COLO829 (cell line): ENCODE measurements around the gene NOXA1.

Source experiments
- DNase-seq: peaks from one replicate; pipeline ENCODE4 v3.0.0; 2012; ENCODE audit warnings: low spot score

The NOXA1 gene

GRCh38 chr9:137454597-137455358 is 31.6 kb downstream of the NOXA1 start:
- DNase-seq: no peak

GRCh38 chr9:137455359-137455991 is 32.3 kb downstream of the NOXA1 start:
- no peak for DNase-seq

- no peak for DNase-seq
These were observed 33.1 kb downstream of the NOXA1 start for GRCh38 chr9:137456061-137456863.

GRCh38 chr9:137456864-137457405 is 33.7 kb downstream of the NOXA1 start:
- DNase-seq: no peak

- no peak for DNase-seq
These were observed 34.4 kb downstream of the NOXA1 start for GRCh38 chr9:137457406-137458193.

- no peak for DNase-seq
These were observed 35.3 kb downstream of the NOXA1 start for GRCh38 chr9:137458194-137459151.

GRCh38 chr9:137459152-137459600 is 36.0 kb downstream of the NOXA1 start, which contains the start of gene NSMF:
Gene NSMF, minus strand, starts transcription at chr9:137459334. Its CDS starts 232 bp downstream, at chr9:137459102.
- peak; percentile 99 for DNase-seq

- DNase-seq: no peak
These were observed 36.6 kb downstream of the NOXA1 start for GRCh38 chr9:137459601-137460362.

GRCh38 chr9:137460363-137461315 is 37.4 kb downstream of the NOXA1 start:
- no peak for DNase-seq

GRCh38 chr9:137461316-137461662 is 38.1 kb downstream of the NOXA1 start:
- DNase-seq: no peak

GRCh38 chr9:137461663-137462395 is 38.6 kb downstream of the NOXA1 start:
- DNase-seq: peak; percentile 61

- no peak for DNase-seq
These were observed 39.3 kb downstream of the NOXA1 start for GRCh38 chr9:137462396-137462985.

- no peak for DNase-seq
These were observed 40.1 kb downstream of the NOXA1 start for GRCh38 chr9:137462986-137463930.

- no peak for DNase-seq
These were observed 40.7 kb downstream of the NOXA1 start for GRCh38 chr9:137463931-137464290.

GRCh38 chr9:137464291-137464999 is 41.3 kb downstream of the NOXA1 start:
- DNase-seq: no peak
